HG02885 (cell line): ENCODE measurements around the gene KCNA10.

ENCODE experiments used
- ATAC-seq: cut with Tn5 transposase; IDR thresholded peaks from one replicate; pipeline ENCODE4 v1.9.1; 2021; ENCODE audit warnings: mild to moderate bottlenecking; ENCODE audit not compliant: unreplicated experiment, poor library complexity

Gene KCNA10

GRCh38 chr1:110502402-110503151 is 16.4 kb downstream of the KCNA10 start:
- no peak for ATAC-seq

GRCh38 chr1:110501488-110502132 is 17.4 kb downstream of the KCNA10 start:
- ATAC-seq, result no peak

GRCh38 chr1:110498270-110498669 is 20.7 kb downstream of the KCNA10 start:
- ATAC-seq, result no peak

- ATAC-seq, result no peak
These were observed 22.9 kb downstream of the KCNA10 start for GRCh38 chr1:110495926-110496600.

- no peak for ATAC-seq
These were observed 24.2 kb downstream of the KCNA10 start for GRCh38 chr1:110494522-110495406.

GRCh38 chr1:110494036-110494435 is 24.9 kb downstream of the KCNA10 start:
- no peak for ATAC-seq

- ATAC-seq, result no peak
These were observed 25.8 kb downstream of the KCNA10 start for GRCh38 chr1:110493059-110493699.

- ATAC-seq, result no peak
These were observed 26.4 kb downstream of the KCNA10 start for GRCh38 chr1:110492573-110492972.

- no peak for ATAC-seq
These were observed 28.1 kb downstream of the KCNA10 start for GRCh38 chr1:110490791-110491451.

GRCh38 chr1:110489973-110490542 is 28.9 kb downstream of the KCNA10 start:
- no peak for ATAC-seq

- no peak for ATAC-seq
These were observed 29.6 kb downstream of the KCNA10 start for GRCh38 chr1:110489406-110489805.

- ATAC-seq, result no peak
These were observed 30.1 kb downstream of the KCNA10 start for GRCh38 chr1:110488867-110489266.

- no peak for ATAC-seq
These were observed 30.8 kb downstream of the KCNA10 start for GRCh38 chr1:110488161-110488560.

GRCh38 chr1:110487726-110488125 is 31.2 kb downstream of the KCNA10 start:
- no peak for ATAC-seq

GRCh38 chr1:110485725-110486124 is 33.2 kb downstream of the KCNA10 start:
- ATAC-seq, result no peak

GRCh38 chr1:110484801-110485200 is 34.2 kb downstream of the KCNA10 start:
- ATAC-seq, result no peak

- ATAC-seq, result no peak
These were observed 35.7 kb downstream of the KCNA10 start for GRCh38 chr1:110483308-110483685.

GRCh38 chr1:110482662-110483307 is 36.2 kb downstream of the KCNA10 start:
- no peak for ATAC-seq
